K562 (cell line): Measurements from ENCODE around the gene HOXC11. TPM values are rescaled to one million over a fixed set of nuclear protein-coding genes. Genes with fewer than 3 reads are reported as not detected.

Experiments used
- HDAC1 ChIP-seq, 2 experiments: fragments of 450-650 bp; IDR thresholded peaks; 2 replicates each; pipeline ENCODE4 v1.6.1; 2016 to 2017; ENCODE audit warnings: inconsistent platforms in 1 of 2, mild to moderate bottlenecking in 1 of 2, moderate library complexity in 1 of 2
- JUND ChIP-seq, 2 experiments: IDR thresholded peaks; 2 replicates in 1 of 2; 3 replicates in 1 of 2; pipeline ENCODE4 v1.6.1; 2011; ENCODE audit warnings: borderline replicate concordance in 2 of 2, low read depth in 2 of 2, low read length in 2 of 2, improper control_type of control experiment in 1 of 2, missing biosample characterization in 1 of 2, missing genetic modification characterization in 1 of 2, missing genetic modification reagents in 1 of 2
- NR2C1 ChIP-seq, 2 experiments: fragments of 450-650 bp; IDR thresholded peaks; 2 replicates each; pipeline ENCODE4 v1.6.1; 2017; ENCODE audit warnings: mild to moderate bottlenecking in 2 of 2, antibody characterized with exemption in 1 of 2, inconsistent platforms in 1 of 2, missing compliant biosample characterization in 1 of 2, missing genetic modification characterization in 1 of 2
- NR2C2 ChIP-seq, 2 experiments: fragments of 200-800 bp in 1 of 2; sonication (Bioruptor generic) in 1 of 2; sonication (generic) in 1 of 2; formaldehyde crosslinking in 1 of 2; IDR thresholded peaks; 2 replicates each; pipeline versions ENCODE4 v1.6.1 to v1.8.0; 2016 to 2022; ENCODE audit warnings: mild to moderate bottlenecking in 1 of 2, missing compliant biosample characterization in 1 of 2, missing genetic modification characterization in 1 of 2, missing genetic modification reagents in 1 of 2
- RBBP5 ChIP-seq: fragments of 200-600 bp; sonication (generic); IDR thresholded peaks from 2 replicates; pipeline ENCODE4 v1.6.1; 2012; ENCODE audit warnings: borderline replicate concordance, mild to moderate bottlenecking, low read length, control low read depth, inconsistent platforms; ENCODE audit not compliant: insufficient read depth, poor library complexity, severe bottlenecking
- RBM14 ChIP-seq: fragments of 200-400 bp; formaldehyde crosslinking; IDR thresholded peaks from 2 replicates; pipeline ENCODE4 v1.6.1; 2018; ENCODE audit warnings: low read depth, mild to moderate bottlenecking, low read length, moderate library complexity, borderline replicate concordance; ENCODE audit not compliant: insufficient read depth
- polyA plus RNA-seq, 8 experiments: library from polyadenylated mRNA; depleted of rRNA in 4 of 8; stranded (reverse) in 5 of 8; unstranded in 3 of 8; fragments of >200 nt; fragmentation: Nextera tagmentation in 2 of 8; fragmentation: Illumina TruSeq in 1 of 8; extraction: Ambion mirVana in 2 of 8; extraction: Trizol in 1 of 8; gene quantifications; 2 replicates each; pipeline versions ENCODE4 v1.2.1 to v1.2.3, GENCODE V29; 2011 to 2014; ENCODE audit warnings: inconsistent platforms in 1 of 8, missing spikeins in 1 of 8
- total RNA-seq, 7 experiments: library from RNA; depleted of rRNA in 6 of 7; stranded (reverse); fragments of >200 nt in 6 of 7; fragmentation: Illumina TruSeq in 2 of 7; extraction: Trizol in 2 of 7; gene quantifications; 2 replicates each; pipeline versions ENCODE4 v1.2.1 to v1.2.3, GENCODE V29; 2011 to 2021; ENCODE audit warnings: low replicate concordance in 1 of 7

HOXC11 gene
- total and polyA plus RNA-seq, 9 of the 15 experiments (the other 6 are each of a cell fraction or from before 2014, with no cell fraction given) = not detected

GRCh38 chr12:53995378-53996239 is 22.7 kb downstream of the HOXC11 start (continued):
- TF ChIP-seq JUND (IDR thresholded peaks at IDR 0.05; ENCODE audit: borderline replicate concordance, low read depth, low read length) (peak; percentile 24; the same call in 1 of the 2 replicates), JUND (tag; IDR thresholded peaks at IDR 0.05; ENCODE audit: borderline replicate concordance, low read depth, low read length) (no peak; the same call in 2 of the 3 replicates), RBBP5 (no peak), HDAC1 (IDR thresholded peaks at IDR 0.05) (no peak), RBM14 (no peak), NR2C1 (IDR thresholded peaks at IDR 0.05) (no peak), NR2C1 (tag; IDR thresholded peaks at IDR 0.05) (0 out of 2 replicates have a peak, but pooled peaks have one; percentile 17), NR2C2 (CRISPR knock-in tag; IDR thresholded peaks at IDR 0.05) (no peak), NR2C2 (tag; IDR thresholded peaks at IDR 0.05) (peak; percentile 15; the same call in 1 of the 2 replicates)
